ENCODE measurements around the gene DYSF.

Gene DYSF

GRCh38 chr2:71669628-71670429 lies 216.5 kb downstream of the DYSF start:
- TF ChIP-seq TAF1 (IDR thresholded peaks at IDR 0.05; ENCODE audit: borderline replicate concordance, insufficient read depth, low read length): no peak

- no peak for TF ChIP-seq TAF1 (IDR thresholded peaks at IDR 0.05; ENCODE audit: borderline replicate concordance, insufficient read depth, low read length)
- no peak for TF ChIP-seq FOXP2 (optimal IDR thresholded peaks at IDR 0.05; ENCODE audit: borderline replicate concordance, extremely low read depth, extremely low read length, insufficient read depth)
- no peak for TF ChIP-seq SIN3A (IDR thresholded peaks at IDR 0.05; ENCODE audit: borderline replicate concordance, insufficient read depth, low read length)
- no peak for TF ChIP-seq POLR2AphosphoS5 (IDR thresholded peaks at IDR 0.05; ENCODE audit: low read depth, low read length)
- TF ChIP-seq REST (IDR thresholded peaks at IDR 0.05; ENCODE audit: insufficient read depth in 1 of 2, low read depth in 2 of 2, low read length in 2 of 2): no peak
These were observed 217.1 kb downstream of the DYSF start for GRCh38 chr2:71670430-71670795.

- TF ChIP-seq FOXP2 (optimal IDR thresholded peaks at IDR 0.05; ENCODE audit: borderline replicate concordance, extremely low read depth, extremely low read length, insufficient read depth) (no peak), TAF1 (IDR thresholded peaks at IDR 0.05; ENCODE audit: borderline replicate concordance, insufficient read depth, low read length) (no peak), POLR2AphosphoS5 (IDR thresholded peaks at IDR 0.05; ENCODE audit: low read depth, low read length) (no peak), REST (IDR thresholded peaks at IDR 0.05; ENCODE audit: insufficient read depth in 1 of 2, low read depth in 2 of 2, low read length in 2 of 2) (no peak), SIN3A (IDR thresholded peaks at IDR 0.05; ENCODE audit: borderline replicate concordance, insufficient read depth, low read length) (no peak)
These were observed 218.0 kb downstream of the DYSF start for GRCh38 chr2:71671203-71671854.

- no peak for TF ChIP-seq SIN3A (IDR thresholded peaks at IDR 0.05; ENCODE audit: borderline replicate concordance, insufficient read depth, low read length)
- no peak for TF ChIP-seq TAF1 (IDR thresholded peaks at IDR 0.05; ENCODE audit: borderline replicate concordance, insufficient read depth, low read length)
- TF ChIP-seq FOXP2 (optimal IDR thresholded peaks at IDR 0.05; ENCODE audit: borderline replicate concordance, extremely low read depth, extremely low read length, insufficient read depth): no peak
These were observed 218.8 kb downstream of the DYSF start for GRCh38 chr2:71671895-71672825.

GRCh38 chr2:71672826-71673795 lies 219.8 kb downstream of the DYSF start:
- TF ChIP-seq TAF1 (IDR thresholded peaks at IDR 0.05; ENCODE audit: borderline replicate concordance, insufficient read depth, low read length) (no peak), REST (IDR thresholded peaks at IDR 0.05; ENCODE audit: insufficient read depth in 1 of 2, low read depth in 2 of 2, low read length in 2 of 2) (no peak), SIN3A (IDR thresholded peaks at IDR 0.05; ENCODE audit: borderline replicate concordance, insufficient read depth, low read length) (no peak), POLR2AphosphoS5 (IDR thresholded peaks at IDR 0.05; ENCODE audit: low read depth, low read length) (no peak), FOXP2 (optimal IDR thresholded peaks at IDR 0.05; ENCODE audit: borderline replicate concordance, extremely low read depth, extremely low read length, insufficient read depth) (no peak)

Measured in PFSK-1 (cell line).